Stimulated activated CD8-positive, alpha-beta memory T cell treated with anti-CD3 and anti-CD28 coated beads, Interleukin-15, amount 100 ng/mL, for 4 hours (primary cell): ENCODE data around the gene AKAP12.
"Not testable (repeated sequence)": the region's sequence is repeated elsewhere in the genome, so short reads cannot be mapped to it uniquely, and the experiment has no call there.

Source experiments
- DNase-seq, 2 donors: peaks; one replicate each; pipeline ENCODE4 v3.0.0-alpha.2; 2020; ENCODE audit warnings: low read depth in 2 of 2

AKAP12 gene

GRCh38 chr6:151382631-151383030, 142.9 kb downstream of the AKAP12 start:
- DNase-seq: not testable (repeated sequence)

- no peak for DNase-seq
Measured at GRCh38 chr6:151384151-151384550, 144.4 kb downstream of the AKAP12 start.

GRCh38 chr6:151385177-151385576, 145.4 kb downstream of the AKAP12 start:
- DNase-seq: no peak

- DNase-seq: no peak
Measured at GRCh38 chr6:151387175-151387970, 147.6 kb downstream of the AKAP12 start.

- no peak for DNase-seq
Measured at GRCh38 chr6:151388236-151388635, 148.5 kb downstream of the AKAP12 start.

GRCh38 chr6:151388997-151389617, 149.3 kb downstream of the AKAP12 start:
- DNase-seq: no peak

- DNase-seq: peak in 1 of 2 donors; percentile 7
Measured at GRCh38 chr6:151389618-151390275, 150.0 kb downstream of the AKAP12 start.

GRCh38 chr6:151390276-151390850, 150.6 kb downstream of the AKAP12 start:
- DNase-seq: peak; percentile 95 to 99

GRCh38 chr6:151390851-151391470, 151.2 kb downstream of the AKAP12 start:
- peak; percentile 59 to 65 for DNase-seq

- peak; percentile 43 to 49 for DNase-seq
Measured at GRCh38 chr6:151391471-151392413, 152.0 kb downstream of the AKAP12 start, which contains the start of gene ZBTB2. TSS of gene ZBTB2 (minus strand) at chr6:151391559. CDS start at chr6:151373637, 17,922 bp downstream.

- no peak for DNase-seq
Measured at GRCh38 chr6:151392427-151392826, 152.7 kb downstream of the AKAP12 start.

- DNase-seq: no peak
Measured at GRCh38 chr6:151393410-151393809, 153.6 kb downstream of the AKAP12 start.

- no peak for DNase-seq
Measured at GRCh38 chr6:151399679-151400078, 159.9 kb downstream of the AKAP12 start.

- no peak for DNase-seq
Measured at GRCh38 chr6:151400473-151400872, 160.7 kb downstream of the AKAP12 start.

- DNase-seq: no peak
Measured at GRCh38 chr6:151402228-151402627, 162.5 kb downstream of the AKAP12 start.

- DNase-seq: no peak
Measured at GRCh38 chr6:151403919-151404308, 164.1 kb downstream of the AKAP12 start.
